Skin epidermis (tissue), 12 donors: ENCODE results near the gene RGL1.

ENCODE experiments used
- H3K27ac ChIP-seq, 21 experiments: fragments of 200-600 bp; sonication (generic) in 11 of 21; one replicate each; pipeline ENCODE4 v1.5.0; 2020; ENCODE audit warnings: mild to moderate bottlenecking in 3 of 21, inconsistent platforms in 2 of 21, moderate library complexity in 2 of 21
- H3K4me3 ChIP-seq, 7 experiments: fragments of 200-600 bp; sonication (generic) in 2 of 7; one replicate each; pipeline ENCODE4 v1.5.0; 2020; ENCODE audit warnings: inconsistent platforms in 2 of 7, mild to moderate bottlenecking in 2 of 7, moderate library complexity in 1 of 7

RGL1 gene

GRCh38 chr1:183934314-183934713 lies 129.4 kb downstream of the RGL1 start:
- Histone ChIP-seq H3K27ac (no peak overlapping the region), H3K4me3 (no peak overlapping the region)

DNA sequence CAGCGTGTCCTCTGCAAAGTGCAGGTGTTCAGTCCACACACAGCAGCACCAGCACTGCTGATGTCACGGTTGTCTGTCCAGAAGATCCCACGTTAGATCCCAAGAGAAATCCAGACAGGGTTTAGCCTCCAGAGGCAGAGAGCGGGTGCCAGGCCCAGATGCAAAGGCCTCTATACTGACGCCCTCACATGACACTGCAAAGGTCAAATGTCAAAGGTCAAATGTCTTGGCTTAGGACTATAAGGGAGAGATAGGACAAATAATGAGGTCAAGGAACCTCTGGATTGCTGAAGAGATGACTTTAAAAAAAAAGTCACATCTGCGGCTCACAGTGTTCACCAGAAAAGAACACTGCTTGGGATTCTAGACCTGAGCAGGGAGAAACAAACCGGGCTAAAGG lies 131.1 kb downstream of the RGL1 start:
- Histone ChIP-seq H3K27ac (no peak overlapping the region), H3K4me3 (no peak overlapping the region)

DNA sequence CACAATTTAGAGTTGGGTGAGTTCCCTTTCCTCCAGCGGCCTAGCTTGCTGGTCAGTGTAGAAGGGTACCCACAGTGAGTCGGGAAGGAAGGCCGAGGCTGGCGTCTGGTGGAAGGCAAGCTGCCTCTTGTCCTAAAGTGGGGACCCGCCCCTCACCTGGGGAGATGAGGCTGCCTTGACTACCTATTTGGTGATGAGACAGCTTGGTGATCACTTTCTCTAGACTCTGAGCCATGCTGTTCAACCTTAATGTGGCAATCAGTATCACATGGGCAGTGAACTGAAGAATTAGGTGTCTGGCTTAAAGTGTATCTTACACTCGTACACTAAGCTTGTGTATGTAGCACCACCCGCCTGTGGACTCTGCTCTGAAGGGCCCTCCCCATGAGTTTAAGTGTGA lies 131.9 kb downstream of the RGL1 start:
- Histone ChIP-seq H3K4me3 (no peak overlapping the region), H3K27ac (no peak overlapping the region)

GRCh38 chr1:183937611-183938010 lies 132.7 kb downstream of the RGL1 start:
- no peak overlapping the region for H3K4me3 ChIP-seq
- no peak overlapping the region for H3K27ac ChIP-seq

- Histone ChIP-seq H3K27ac (no peak overlapping the region), H3K4me3 (no peak overlapping the region)
Observed at GRCh38 chr1:183941001-183941400, 136.1 kb downstream of the RGL1 start.

DNA sequence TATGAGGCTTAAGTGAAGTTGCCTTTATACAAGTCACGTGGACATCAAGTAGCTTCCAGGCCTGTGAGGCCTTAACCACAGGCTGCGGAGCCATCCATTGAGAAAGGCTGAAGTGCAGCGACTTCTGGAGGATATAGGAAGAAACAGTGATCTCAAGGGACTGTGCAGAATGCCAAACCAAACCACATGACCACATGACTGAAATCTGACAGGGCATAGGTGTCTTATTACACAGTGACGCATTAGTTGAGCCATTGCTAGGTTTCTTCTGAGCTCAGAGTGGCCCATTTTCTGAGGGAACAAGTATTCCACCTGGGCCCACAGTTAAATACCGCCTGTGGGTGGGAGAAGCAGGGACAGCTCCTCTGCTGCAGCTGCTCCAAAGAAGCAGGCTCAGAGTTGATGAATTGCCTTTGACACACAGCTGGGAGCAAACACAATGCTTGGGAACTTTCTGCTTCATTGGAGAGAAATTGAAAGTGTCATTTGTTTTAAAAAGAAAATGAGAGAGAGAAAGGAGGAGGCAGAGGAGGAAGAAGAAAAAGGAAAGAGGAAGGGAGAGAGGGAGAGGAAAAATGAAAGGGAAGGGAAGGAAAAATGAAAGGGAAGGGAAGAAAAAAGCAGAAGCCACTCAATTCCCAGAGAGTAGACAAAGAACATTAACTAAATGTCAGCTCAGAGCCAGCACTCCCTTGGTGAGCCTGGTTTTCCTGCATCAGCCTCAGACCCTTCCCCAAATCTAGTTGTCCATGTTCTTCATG lies 138.2 kb downstream of the RGL1 start:
- Histone ChIP-seq H3K4me3 (no peak overlapping the region), H3K27ac (no peak overlapping the region)

GRCh38 chr1:183945428-183946319 lies 140.8 kb downstream of the RGL1 start:
- no peak overlapping the region for H3K4me3 ChIP-seq
- H3K27ac ChIP-seq: no peak overlapping the region

DNA sequence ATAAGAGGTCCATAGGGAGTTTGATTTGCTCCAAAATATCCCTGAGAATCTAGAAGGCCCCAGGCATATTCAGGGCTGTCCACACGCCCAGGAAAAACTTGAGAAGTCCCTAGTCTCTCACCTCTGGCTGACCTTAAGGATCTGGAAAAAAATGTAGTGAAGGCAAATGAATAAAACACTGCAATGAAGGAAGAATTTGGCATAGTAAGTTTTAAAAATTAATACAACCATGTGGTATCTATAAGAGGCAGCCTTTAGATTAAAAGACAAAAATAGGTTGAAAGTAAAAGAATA lies 141.3 kb downstream of the RGL1 start:
- H3K4me3 ChIP-seq: no peak overlapping the region
- H3K27ac ChIP-seq: no peak overlapping the region

DNA sequence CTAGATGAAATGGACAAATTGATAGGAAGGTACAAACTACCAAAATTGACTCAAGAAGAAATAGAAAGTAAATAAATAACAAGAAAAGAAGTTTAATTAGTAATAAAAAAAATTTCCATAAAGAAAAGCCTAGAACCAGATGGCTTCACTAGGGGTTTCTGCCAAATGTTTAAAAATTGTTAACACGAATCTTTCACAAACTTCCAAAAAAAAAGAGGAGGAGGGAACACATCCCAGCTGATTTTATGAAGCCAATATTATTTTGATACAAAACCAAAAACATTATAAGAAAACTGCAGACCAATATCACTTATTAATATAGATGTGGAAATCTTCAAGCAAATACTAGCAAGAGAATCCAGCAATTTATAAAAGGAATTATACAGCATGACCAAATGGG lies 143.1 kb downstream of the RGL1 start:
- no peak overlapping the region for H3K27ac ChIP-seq
- H3K4me3 ChIP-seq: no peak overlapping the region

GRCh38 chr1:183952101-183952500 lies 147.2 kb downstream of the RGL1 start:
- H3K4me3 ChIP-seq: no peak overlapping the region

GRCh38 chr1:183953031-183953430 lies 148.1 kb downstream of the RGL1 start:
- Histone ChIP-seq H3K4me3 (no peak overlapping the region), H3K27ac (no peak overlapping the region)

More at GRCh38 chr1:183952101-183952500, 147.2 kb downstream of the RGL1 start:
- H3K27ac ChIP-seq: no peak overlapping the region

- H3K27ac ChIP-seq: peak overlapping the region in 1 of 21 experiments; percentile 84
- H3K4me3 ChIP-seq: no peak overlapping the region
Observed at GRCh38 chr1:183954496-183954895, 149.6 kb downstream of the RGL1 start.

- Histone ChIP-seq H3K27ac (peak overlapping the region in 15 of 21 experiments; percentile 7 to 86 (median 59)), H3K4me3 (no peak overlapping the region)
Observed at GRCh38 chr1:183956559-183957188, 151.8 kb downstream of the RGL1 start.

DNA sequence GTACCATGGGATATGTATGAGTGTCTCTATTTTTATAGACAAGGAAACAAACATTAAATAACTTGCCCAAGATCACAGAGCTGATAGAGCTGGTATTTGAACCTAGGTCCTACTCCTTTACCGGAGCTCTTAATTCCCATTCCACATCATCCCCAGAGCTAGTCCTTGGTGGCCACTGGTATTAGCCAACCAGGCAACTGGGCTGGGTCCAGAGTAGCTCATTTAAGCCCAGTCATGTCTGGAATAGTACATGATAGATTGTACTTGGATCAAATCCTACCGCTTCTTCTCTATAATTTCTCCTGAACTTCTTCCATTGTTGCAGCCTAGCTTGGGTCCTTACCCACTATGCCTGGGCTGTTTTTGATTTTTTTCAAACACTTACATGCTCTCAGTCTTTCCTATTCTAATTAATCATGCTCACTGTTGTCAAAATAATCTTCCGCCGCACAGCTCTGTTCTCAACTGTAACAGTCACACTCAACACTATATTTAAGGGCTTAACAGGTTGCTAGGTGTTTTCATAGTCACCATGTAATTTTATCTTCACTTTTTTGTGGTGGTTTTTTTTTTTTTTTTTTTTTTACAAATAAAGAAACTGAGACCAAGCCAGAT lies 152.4 kb downstream of the RGL1 start:
- H3K27ac ChIP-seq: peak overlapping the region in 13 of 21 experiments; percentile 7 to 86 (median 64)

GRCh38 chr1:183958958-183959357 lies 154.0 kb downstream of the RGL1 start:
- Histone ChIP-seq H3K27ac (no peak overlapping the region), H3K4me3 (no peak overlapping the region)

More for the DNA sequence above, 152.4 kb downstream of the RGL1 start:
- H3K4me3 ChIP-seq: no peak overlapping the region

- no peak overlapping the region for H3K27ac ChIP-seq
- no peak overlapping the region for H3K4me3 ChIP-seq
Observed at GRCh38 chr1:183961132-183961531, 156.2 kb downstream of the RGL1 start.

- no peak overlapping the region for H3K4me3 ChIP-seq
- no peak overlapping the region for H3K27ac ChIP-seq
Observed at GRCh38 chr1:183962903-183963302, 158.0 kb downstream of the RGL1 start.

DNA sequence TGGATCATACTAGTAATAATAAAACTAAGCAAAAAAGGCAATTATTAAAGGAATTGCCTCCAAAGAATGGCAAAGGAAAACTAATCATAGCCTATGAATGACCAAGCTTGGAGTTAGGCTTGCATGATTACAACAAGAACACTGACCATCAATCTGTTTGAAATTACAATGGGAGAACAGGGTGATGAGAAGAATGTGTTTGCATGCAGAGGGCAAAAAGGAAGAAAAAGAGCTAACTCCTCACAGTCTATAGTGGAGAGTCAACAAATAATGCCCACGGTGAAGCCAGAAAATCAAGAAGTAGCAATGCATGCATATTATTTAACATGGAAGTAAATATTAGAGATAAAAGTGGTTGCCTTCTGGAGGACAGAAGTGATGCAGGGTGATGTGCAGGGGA lies 160.8 kb downstream of the RGL1 start:
- Histone ChIP-seq H3K4me3 (no peak overlapping the region), H3K27ac (no peak overlapping the region)

GRCh38 chr1:183966487-183966886 lies 161.6 kb downstream of the RGL1 start:
- Histone ChIP-seq H3K27ac (no peak overlapping the region), H3K4me3 (no peak overlapping the region)

DNA sequence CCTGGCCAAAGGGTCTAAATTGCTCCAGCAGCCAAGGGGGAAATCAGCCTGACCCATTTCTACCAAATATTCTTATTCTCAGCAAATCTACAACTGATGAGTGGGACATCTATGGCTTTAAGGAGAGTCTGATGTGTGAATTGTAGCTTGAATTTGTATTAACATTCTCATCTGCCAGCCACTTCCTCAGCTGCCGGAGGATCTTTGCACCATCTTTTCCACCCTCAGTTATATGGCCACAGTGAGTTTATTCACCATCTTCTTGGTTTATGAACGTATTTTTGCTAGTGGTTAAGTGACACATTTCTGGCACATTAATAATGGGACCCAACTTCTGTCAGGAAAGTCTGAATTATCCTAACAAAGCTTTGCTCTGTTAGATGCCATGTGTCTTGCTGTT lies 163.0 kb downstream of the RGL1 start:
- no peak overlapping the region for H3K4me3 ChIP-seq
- H3K27ac ChIP-seq: peak overlapping the region in 1 of 21 experiments; percentile 8
